ENCODE results near the gene TNIP1.

The TNIP1 gene

DNA sequence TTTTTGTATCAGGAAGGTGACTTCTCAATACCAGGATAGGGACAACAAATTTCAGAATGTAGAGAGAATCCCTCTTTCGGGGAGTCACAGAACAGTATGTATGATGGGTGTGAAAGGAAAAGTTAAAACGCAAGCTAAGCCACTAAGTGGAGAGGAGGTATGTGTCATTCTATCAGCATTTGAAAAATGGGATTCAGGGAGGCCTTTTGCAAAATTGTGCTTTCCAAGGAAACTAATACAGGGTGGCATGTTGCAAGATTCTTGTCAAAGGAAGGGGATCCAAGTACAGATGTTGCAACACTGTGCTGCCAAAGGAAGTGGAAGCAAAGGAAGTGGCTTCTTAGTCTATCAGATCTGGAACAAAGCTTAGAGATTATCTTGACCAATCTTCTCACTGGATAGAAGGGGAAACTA, 12.6 kb upstream of the TNIP1 start:
- TF ChIP-seq, protein P1, sequence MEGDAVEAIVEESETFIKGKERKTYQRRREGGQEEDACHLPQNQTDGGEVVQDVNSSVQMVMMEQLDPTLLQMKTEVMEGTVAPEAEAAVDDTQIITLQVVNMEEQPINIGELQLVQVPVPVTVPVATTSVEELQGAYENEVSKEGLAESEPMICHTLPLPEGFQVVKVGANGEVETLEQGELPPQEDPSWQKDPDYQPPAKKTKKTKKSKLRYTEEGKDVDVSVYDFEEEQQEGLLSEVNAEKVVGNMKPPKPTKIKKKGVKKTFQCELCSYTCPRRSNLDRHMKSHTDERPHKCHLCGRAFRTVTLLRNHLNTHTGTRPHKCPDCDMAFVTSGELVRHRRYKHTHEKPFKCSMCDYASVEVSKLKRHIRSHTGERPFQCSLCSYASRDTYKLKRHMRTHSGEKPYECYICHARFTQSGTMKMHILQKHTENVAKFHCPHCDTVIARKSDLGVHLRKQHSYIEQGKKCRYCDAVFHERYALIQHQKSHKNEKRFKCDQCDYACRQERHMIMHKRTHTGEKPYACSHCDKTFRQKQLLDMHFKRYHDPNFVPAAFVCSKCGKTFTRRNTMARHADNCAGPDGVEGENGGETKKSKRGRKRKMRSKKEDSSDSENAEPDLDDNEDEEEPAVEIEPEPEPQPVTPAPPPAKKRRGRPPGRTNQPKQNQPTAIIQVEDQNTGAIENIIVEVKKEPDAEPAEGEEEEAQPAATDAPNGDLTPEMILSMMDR (IDR thresholded peaks at IDR 0.05; ENCODE audit: low read length, missing control alignments): no peak
- DNase-seq (ENCODE audit: low read depth): peak; percentile 96
- H3K4me3 ChIP-seq (replicated peaks; ENCODE audit: low read depth, low read length): peak overlapping the region; percentile 23

DNA sequence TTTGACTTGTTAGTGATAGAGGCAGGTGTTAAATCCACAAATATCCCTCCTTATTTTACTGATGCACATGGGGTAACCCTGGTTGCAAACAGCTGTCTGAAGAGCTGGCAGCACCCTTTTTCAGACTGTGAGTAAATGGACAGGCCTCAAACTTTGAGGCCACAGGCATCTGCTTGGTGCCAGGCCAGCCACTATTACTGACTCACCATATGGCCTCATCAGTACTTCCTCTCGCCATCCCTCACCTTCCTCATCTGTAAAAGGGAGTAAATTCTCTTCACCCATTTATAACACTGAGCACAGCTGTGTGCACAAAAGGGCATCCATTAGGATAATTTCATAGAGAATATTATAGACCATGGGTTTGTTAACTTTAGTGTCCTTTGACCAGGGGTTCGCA, 11.9 kb upstream of the TNIP1 start:
- peak; percentile 72 for DNase-seq (ENCODE audit: low read depth)
- TF ChIP-seq, protein P1 (IDR thresholded peaks at IDR 0.05; ENCODE audit: low read length, missing control alignments): no peak
- no peak overlapping the region for H3K4me3 ChIP-seq (replicated peaks; ENCODE audit: low read depth, low read length)

DNA sequence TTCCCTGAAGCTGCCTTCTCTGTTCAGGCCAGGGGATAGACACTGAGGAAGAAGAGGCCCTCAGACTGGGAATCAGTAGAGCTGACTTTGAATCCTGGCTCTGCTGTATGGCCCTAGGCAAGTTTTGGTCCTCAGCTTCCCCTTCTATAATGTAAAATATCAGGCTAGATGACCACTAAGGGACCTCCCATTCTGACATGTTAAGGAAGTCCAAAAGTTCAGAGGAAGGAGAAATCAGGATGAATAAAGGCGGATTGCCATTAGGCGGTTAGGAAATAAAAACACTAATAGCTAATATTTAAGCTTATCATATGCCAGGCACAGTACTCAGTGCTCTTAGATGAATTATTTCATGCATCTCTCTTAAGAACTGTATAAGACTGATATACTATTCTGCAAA, 8.9 kb upstream of the TNIP1 start:
- TF ChIP-seq, protein P1 (IDR thresholded peaks at IDR 0.05; ENCODE audit: low read length, missing control alignments): no peak
- no peak for DNase-seq (ENCODE audit: low read depth)
- no peak overlapping the region for H3K4me3 ChIP-seq (replicated peaks; ENCODE audit: low read depth, low read length)

DNA sequence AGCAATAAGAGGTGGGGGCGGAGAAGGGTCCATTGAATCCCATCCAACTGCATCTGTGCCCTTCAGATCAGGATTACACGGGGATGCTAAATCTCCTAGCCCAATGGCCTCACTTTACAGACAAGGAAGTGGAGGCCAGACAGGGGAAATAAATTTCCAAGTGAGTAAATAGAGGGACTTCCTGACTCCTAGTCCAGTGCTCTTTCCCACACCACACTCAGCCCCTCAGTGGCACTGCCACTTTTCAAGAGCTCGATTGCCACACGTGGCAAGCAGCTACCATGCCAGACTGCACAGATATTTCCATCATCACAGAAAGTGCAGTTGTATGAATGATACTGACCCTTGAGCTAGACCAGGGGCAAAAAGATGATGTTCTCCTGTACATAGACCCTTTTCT, 8.2 kb upstream of the TNIP1 start:
- DNase-seq (ENCODE audit: low read depth): no peak

DNA sequence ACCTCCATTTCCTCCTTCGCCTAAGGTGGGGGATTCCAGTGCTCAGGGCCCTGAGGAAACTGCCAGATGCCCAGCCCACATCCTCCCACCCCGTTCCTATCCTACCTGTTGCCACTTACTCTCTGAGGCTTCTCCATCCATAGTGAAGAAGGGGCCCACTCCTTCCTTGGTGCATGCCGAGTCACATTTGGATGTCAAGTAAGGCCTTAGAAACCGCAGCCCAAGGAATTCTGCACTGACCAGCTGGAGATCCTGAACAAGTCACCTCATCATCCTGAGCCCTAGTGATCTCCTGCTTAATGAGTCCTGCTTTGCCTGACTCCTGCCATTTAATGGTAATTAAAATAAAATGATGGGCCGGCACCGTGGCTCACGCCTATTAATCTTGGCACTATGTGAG, 6.7 kb upstream of the TNIP1 start:
- TF ChIP-seq, protein P1 (IDR thresholded peaks at IDR 0.05; ENCODE audit: low read length, missing control alignments): no peak
- DNase-seq (ENCODE audit: low read depth): no peak
- H3K4me3 ChIP-seq (replicated peaks; ENCODE audit: low read depth, low read length): no peak overlapping the region

More for the DNA sequence above, 8.2 kb upstream of the TNIP1 start:
- no peak overlapping the region for H3K4me3 ChIP-seq (replicated peaks; ENCODE audit: low read depth, low read length)
- TF ChIP-seq, protein P1 (IDR thresholded peaks at IDR 0.05; ENCODE audit: low read length, missing control alignments): no peak

DNA sequence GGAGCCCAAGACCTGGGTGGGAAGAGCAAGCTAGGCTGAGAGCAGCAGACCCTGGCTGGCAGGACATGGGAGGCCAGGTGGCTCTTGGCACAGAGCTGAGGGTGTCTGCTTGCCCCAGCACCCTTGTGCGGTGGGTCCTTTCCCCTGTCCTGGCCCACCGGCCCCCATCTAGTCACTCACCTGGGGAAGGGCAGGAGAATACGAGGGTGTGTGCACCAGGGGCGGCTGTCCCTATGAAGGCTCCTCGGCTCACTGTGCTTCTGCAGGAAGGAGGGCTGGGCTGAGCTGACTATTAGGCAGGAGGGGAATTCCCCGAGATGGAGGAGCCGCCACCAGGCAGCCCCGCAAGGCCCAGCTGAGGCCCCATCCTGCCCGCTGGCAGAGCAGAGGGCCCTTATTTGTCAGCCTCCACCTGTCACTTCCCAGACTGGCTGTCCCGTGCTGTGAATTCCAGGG, 6.1 kb upstream of the TNIP1 start:
- TF ChIP-seq, protein P1 (IDR thresholded peaks at IDR 0.05; ENCODE audit: low read length, missing control alignments): no peak
- H3K4me3 ChIP-seq (replicated peaks; ENCODE audit: low read depth, low read length): peak overlapping the region; percentile 13
- DNase-seq (ENCODE audit: low read depth): no peak

DNA sequence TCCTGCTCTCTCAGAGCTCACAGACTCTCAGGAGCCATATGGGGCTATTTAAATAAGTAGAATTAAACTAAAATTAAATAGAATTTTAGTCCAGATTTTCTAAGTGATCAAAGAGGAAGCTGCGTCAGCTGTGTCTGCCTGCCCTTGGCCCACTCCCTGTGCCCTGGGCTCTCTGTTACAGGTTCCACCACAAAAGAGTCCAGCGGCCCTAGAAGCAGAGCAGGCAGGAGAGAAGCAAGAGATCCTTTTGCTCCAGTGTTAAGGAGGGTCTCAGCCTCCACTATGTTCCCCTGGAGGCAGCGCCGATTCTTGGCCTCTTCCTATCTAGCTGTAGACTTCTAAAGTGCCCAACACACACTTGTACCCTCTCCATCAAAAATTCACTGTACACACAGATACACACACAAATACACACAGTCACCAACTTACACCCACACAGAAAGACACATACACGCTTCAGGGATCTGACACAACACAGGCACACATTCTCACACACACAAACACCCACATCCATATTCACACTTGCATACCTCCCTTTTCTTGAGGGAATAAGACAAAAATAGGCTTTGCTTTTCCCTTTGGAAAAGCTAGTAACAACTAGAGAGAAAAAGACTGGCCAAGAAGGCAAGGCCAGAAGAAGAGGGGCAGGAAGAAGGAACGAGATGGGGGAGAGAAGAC, 5.5 kb upstream of the TNIP1 start:
- DNase-seq (ENCODE audit: low read depth): no peak
- TF ChIP-seq, protein P1 (IDR thresholded peaks at IDR 0.05; ENCODE audit: low read length, missing control alignments): no peak
- H3K4me3 ChIP-seq (replicated peaks; ENCODE audit: low read depth, low read length): peak overlapping the region; percentile 13

Measured in fibroblast of pulmonary artery (primary cell).